ACHN (cell line): ENCODE results near the gene PRRC2A.
A peak's percentile ranks its signal among the peaks of the same experiment; 100 is the strongest.

Source experiments
- DNase-seq: peaks from one replicate; pipeline ENCODE4 v3.0.0-alpha.2; 2015
- in situ Hi-C: cut with HindIII; loops from 2 replicates; pipeline ENCODE4 v1.10.0; 2017; ENCODE audit warnings: low sequenced_read_pairs, low pct_ligation_motif_present, low pct_unique_long_range_greater_than_20kb

Gene PRRC2A

GRCh38 chr6:31681135-31681671, 60.7 kb downstream of the PRRC2A start:
- peak; percentile 83 for DNase-seq
- in situ Hi-C loops, result no loop called here

GRCh38 chr6:31683591-31683990, 63.1 kb downstream of the PRRC2A start:
- in situ Hi-C loops, result no loop called here
- no peak for DNase-seq

GRCh38 chr6:31686483-31686882, 66.0 kb downstream of the PRRC2A start:
- DNase-seq, result no peak
- in situ Hi-C loops, result no loop called here

GRCh38 chr6:31687321-31687720, 66.8 kb downstream of the PRRC2A start:
- in situ Hi-C loops, result no loop called here

More at GRCh38 chr6:31687321-31687720, 66.8 kb downstream of the PRRC2A start:
- no peak for DNase-seq
